GM12878 (cell line): ENCODE data around the gene SETD1B. TPM values are rescaled to one million over a fixed set of nuclear protein-coding genes. Genes with fewer than 3 reads are reported as not detected.
A peak's percentile ranks its signal among the peaks of the same experiment; 100 is the strongest.

Experiments used
- ATAC-seq: fragments of 200-7000 bp; cut with Tn5 transposase; 3 replicates; pipeline ENCODE4 v1.9.1; 2020; ENCODE audit warnings: mild to moderate bottlenecking, moderate library complexity
- Bru-seq: library from RNA; stranded (reverse); fragments of 400-500 nt; gene quantifications from one replicate; lab custom pipeline; 2021; lab: Mats Ljungman, UMichigan
- BruChase-seq, 2 experiments: library from RNA; stranded (reverse); fragments of 400-500 nt; gene quantifications; one replicate each; lab custom pipeline; 2021; lab: Mats Ljungman, UMichigan
- BruUV-seq: library from RNA; stranded (reverse); fragments of 400-500 nt; replicated peaks from 2 replicates; lab custom pipeline; 2021; lab: Mats Ljungman, UMichigan
- CTCF ChIA-PET: fragments of 300-600 bp; sonication (Branson Sonifier 250); formaldehyde crosslinking; extraction: SDS; loops from one replicate; lab custom pipeline; 2021; ENCODE audit warnings: inconsistent platforms; lab: Yijun Ruan, JAX
- POLR2A ChIA-PET: fragments of 350-600 bp; formaldehyde crosslinking; extraction: SDS; loops from one replicate; lab custom pipeline; 2021; ENCODE audit warnings: inconsistent platforms; lab: Charles Lee
- RAD21 ChIA-PET: fragments of 300-600 bp; sonication (Branson Sonifier 250); formaldehyde crosslinking; loops from one replicate; lab custom pipeline; 2023; ENCODE audit warnings: antibody characterized with exemption; ENCODE audit not compliant: unreplicated experiment; lab: Charles Lee
- SMC1A ChIA-PET: fragments of 300-600 bp; sonication (Branson Sonifier 250); formaldehyde crosslinking; loops from one replicate; lab custom pipeline; 2023; ENCODE audit not compliant: unreplicated experiment, uncharacterized antibody; lab: Charles Lee
- DNase-seq: peaks from one replicate; pipeline ENCODE4 v3.0.0-alpha.2; 2011; ENCODE audit warnings: low read depth, low spot score
- FAIRE-seq: peaks from 3 replicates; lab custom pipeline; 2011; peaks lifted over from hg19 to GRCh38; lab: Jason Lieb, UNC
- H2AFZ ChIP-seq: 2 replicates; pipeline ENCODE4 v1.6.0; 2011; ENCODE audit warnings: low read depth, low read length, control low read depth; ENCODE audit not compliant: control insufficient read depth
- H3K27ac ChIP-seq: 2 replicates; pipeline ENCODE4 v1.5.1; 2011; ENCODE audit warnings: control low read depth; ENCODE audit not compliant: control insufficient read depth, insufficient read depth
- H3K27me3 ChIP-seq, 2 experiments: replicated peaks in 1 of 2; 2 replicates each; pipeline versions ENCODE4 v1.6.0 to v1.6.1; 2011; ENCODE audit warnings: low read length in 1 of 2; ENCODE audit not compliant: control insufficient read depth in 2 of 2, insufficient read depth in 2 of 2
- H3K36me3 ChIP-seq, 2 experiments: 2 replicates each; pipeline ENCODE4 v1.5.1; 2011; ENCODE audit warnings: low read length in 1 of 2; ENCODE audit not compliant: control insufficient read depth in 2 of 2, insufficient read depth in 2 of 2
- H3K4me1 ChIP-seq: 2 replicates; pipeline ENCODE4 v1.6.1; 2011; ENCODE audit warnings: mild to moderate bottlenecking, low read length, moderate library complexity, mixed read lengths; ENCODE audit not compliant: control insufficient read depth, insufficient read depth
- H3K4me2 ChIP-seq: 2 replicates; pipeline ENCODE4 v1.6.0; 2011; ENCODE audit warnings: control low read depth; ENCODE audit not compliant: control insufficient read depth, insufficient read depth
- H3K4me3 ChIP-seq: fragments of 200-600 bp; sonication (generic); 2 replicates; pipeline ENCODE4 v1.5.1; 2016
- H3K79me2 ChIP-seq: 2 replicates; pipeline ENCODE4 v1.6.0; 2011; ENCODE audit warnings: low read length; ENCODE audit not compliant: control insufficient read depth, insufficient read depth
- H3K9ac ChIP-seq: 2 replicates; pipeline ENCODE4 v1.8.0; 2011; ENCODE audit warnings: low read length, control low read depth, mixed read lengths; ENCODE audit not compliant: control insufficient read depth, insufficient read depth
- H3K9me3 ChIP-seq: replicated peaks from 3 replicates; pipeline ENCODE4 v1.5.1; 2011; ENCODE audit warnings: mild to moderate bottlenecking, low read length; ENCODE audit not compliant: control insufficient read depth, insufficient read depth
- H4K20me1 ChIP-seq: 2 replicates; pipeline ENCODE4 v1.6.0; 2011; ENCODE audit not compliant: control insufficient read depth, insufficient read depth
- BACH1 ChIP-seq: fragments of 450-650 bp; IDR thresholded peaks from 2 replicates; pipeline ENCODE4 v1.6.1; 2017; ENCODE audit warnings: mild to moderate bottlenecking, borderline replicate concordance
- CBFB ChIP-seq: IDR thresholded peaks from 2 replicates; pipeline ENCODE4 v1.6.1; 2016; ENCODE audit warnings: antibody characterized with exemption, low read depth
- CHD4 ChIP-seq: fragments of 200-600 bp; sonication (generic); IDR thresholded peaks from 2 replicates; pipeline ENCODE4 v1.6.1; 2016; ENCODE audit warnings: mild to moderate bottlenecking
- CREM ChIP-seq: IDR thresholded peaks from 2 replicates; pipeline ENCODE4 v1.6.1; 2014; ENCODE audit warnings: antibody characterized with exemption, low read depth
- FOS ChIP-seq: IDR thresholded peaks from 3 replicates; pipeline ENCODE4 v1.6.1; 2011; ENCODE audit warnings: borderline replicate concordance; ENCODE audit not compliant: insufficient read length; ENCODE audit errors: extremely low read depth
- GABPA ChIP-seq: IDR thresholded peaks from 2 replicates; pipeline ENCODE4 v1.6.1; 2014; ENCODE audit warnings: antibody characterized with exemption, low read depth, mild to moderate bottlenecking, inconsistent platforms
- HDAC2 ChIP-seq: fragments of 200-600 bp; sonication (generic); IDR thresholded peaks from 2 replicates; pipeline ENCODE4 v1.6.1; 2017
- IKZF1 ChIP-seq: fragments of 450-650 bp; conservative IDR thresholded peaks from 2 replicates; pipeline ENCODE4 v1.6.1; 2017; ENCODE audit warnings: antibody characterized with exemption, mild to moderate bottlenecking
- MEF2A ChIP-seq: IDR thresholded peaks from 2 replicates; pipeline ENCODE4 v1.6.1; 2011; ENCODE audit warnings: low read depth, mild to moderate bottlenecking, low read length, moderate library complexity; ENCODE audit not compliant: insufficient read depth
- NFXL1 ChIP-seq: fragments of 450-650 bp; IDR thresholded peaks from 2 replicates; pipeline ENCODE4 v1.6.1; 2017; ENCODE audit warnings: antibody characterized with exemption, mild to moderate bottlenecking, borderline replicate concordance
- NR2F1 ChIP-seq: fragments of 450-650 bp; conservative IDR thresholded peaks from 2 replicates; pipeline ENCODE4 v1.6.1; 2017; ENCODE audit warnings: mild to moderate bottlenecking
- PAX8 ChIP-seq: fragments of 450-650 bp; IDR thresholded peaks from 2 replicates; pipeline ENCODE4 v1.6.1; 2017; ENCODE audit warnings: mild to moderate bottlenecking, moderate library complexity
- SMARCA5 ChIP-seq: fragments of 450-650 bp; IDR thresholded peaks from 2 replicates; pipeline ENCODE4 v1.6.1; 2017; ENCODE audit warnings: mild to moderate bottlenecking
- TBL1XR1 ChIP-seq: IDR thresholded peaks from 2 replicates; pipeline ENCODE4 v1.6.1; 2012; ENCODE audit warnings: low read depth, low read length, improper control_type of control experiment
- YBX1 ChIP-seq: fragments of 450-650 bp; IDR thresholded peaks from 2 replicates; pipeline ENCODE4 v1.6.1; 2016; ENCODE audit warnings: antibody characterized with exemption
- ZNF217 ChIP-seq: fragments of 450-650 bp; IDR thresholded peaks from 2 replicates; pipeline ENCODE4 v1.6.1; 2017; ENCODE audit warnings: antibody characterized with exemption, mild to moderate bottlenecking
- ZSCAN29 ChIP-seq: fragments of 450-650 bp; IDR thresholded peaks from 2 replicates; pipeline ENCODE4 v1.6.1; 2017; ENCODE audit warnings: mild to moderate bottlenecking, moderate library complexity
- WGBS: methylation state at CpG from one replicate; pipeline ENCODE4 v1.1.6; 2016; ENCODE audit warnings: low lambda C conversion rate; ENCODE audit not compliant: insufficient replicate concordance, insufficient coverage; ENCODE audit errors: missing lambda C conversion rate; 5-methylcytosine and 5-hydroxymethylcytosine counted together
- in situ Hi-C: fragments of 300-500 bp; cut with MboI; formaldehyde crosslinking; loops from 9 replicates; pipeline ENCODE4 v1.14.3; 2018; ENCODE audit warnings: mixed read lengths
- intact Hi-C: fragments of 100-400 bp; cut with micrococcal nuclease; formaldehyde crosslinking; loops from one replicate; pipeline ENCODE4 v1.14.2; 2022; ENCODE audit not compliant: unreplicated experiment
- long read RNA-seq, 2 experiments: library from polyadenylated mRNA; unstranded; transcript quantifications; one replicate each; pipeline ENCODE4 v2.0.0, GENCODE V29; 2019 to 2020
- polyA minus RNA-seq, 3 experiments: library from RNA; depleted of rRNA, polyadenylated mRNA; stranded (reverse); fragments of >200 nt; gene quantifications; 2 replicates each; pipeline ENCODE4 v1.2.3, GENCODE V29; 2011
- polyA plus RNA-seq, 11 experiments: library from polyadenylated mRNA; depleted of rRNA in 4 of 11; unstranded in 6 of 11; stranded (reverse) in 5 of 11; fragments of >200 nt; fragmentation: Nextera tagmentation in 4 of 11; fragmentation: Illumina TruSeq in 1 of 11; extraction: Ambion mirVana in 4 of 11; extraction: Trizol in 1 of 11; gene quantifications; 1 replicate in 1 of 11; 2 replicates in 10 of 11; pipeline versions ENCODE4 v1.2.1 to v1.2.3, GENCODE V29; 2011 to 2016; ENCODE audit warnings: inconsistent platforms in 2 of 11, missing spikeins in 2 of 11, low read depth in 1 of 11
- total RNA-seq, 4 experiments: library from RNA; depleted of rRNA in 3 of 4; stranded (reverse); fragments of >200 nt in 3 of 4; fragmentation: Illumina TruSeq in 1 of 4; extraction: Trizol in 1 of 4; gene quantifications; 2 replicates each; pipeline versions ENCODE4 v1.2.1 to v1.2.3, GENCODE V29; 2013 to 2021
- TF ChIP-seq, protein P1 (sequence below): fragments of 450-650 bp; IDR thresholded peaks from 2 replicates; pipeline ENCODE4 v1.6.1; 2016; ENCODE audit warnings: mild to moderate bottlenecking
- TF ChIP-seq, protein P2 (sequence below): fragments of 450-650 bp; conservative IDR thresholded peaks from 2 replicates; pipeline ENCODE4 v1.6.1; 2017; ENCODE audit warnings: mild to moderate bottlenecking, moderate library complexity

SETD1B gene
- 8.1 and 10.1 TPM in 2 replicates for total RNA-seq (2013; cell fraction: nucleolus; rRNA removed)
- total RNA-seq (2014; rRNA removed), result 1.8 and 2.1 TPM in 2 replicates
- total RNA-seq (2014; rRNA removed; fragmentation: Illumina TruSeq; extraction: Trizol), result 1.3 TPM in 2 replicates
- total RNA-seq (2021), result 15.5 and 17.3 TPM in 2 replicates
- 2.0 TPM for polyA plus RNA-seq (2011; ENCODE audit: low read depth)
- polyA plus RNA-seq (2011; rRNA removed), result 0.27 and 0.50 TPM in 2 replicates
- 0.67 and 0.76 TPM in 2 replicates for polyA plus RNA-seq (2011; cell fraction: cytosol; rRNA removed)
- polyA plus RNA-seq (2011; cell fraction: nucleus; rRNA removed), result 3.1 and 6.2 TPM in 2 replicates
- polyA plus RNA-seq (2012), result 4.3 and 5.9 TPM in 2 replicates
- 1.7 and 3.6 TPM in 2 replicates for polyA plus RNA-seq (2014; fragmentation: Illumina TruSeq; extraction: Trizol)
- polyA plus RNA-seq (2014; fragmentation: Nextera tagmentation; extraction: Ambion mirVana), result 1 to 10 TPM in 1 of 2 experiments, under 1 TPM in 1; 0.53 to 1.7 TPM
- 4.9 and 7.5 TPM in 2 replicates for polyA plus RNA-seq (2014; rRNA removed)
- polyA plus RNA-seq (2016; fragmentation: Nextera tagmentation; extraction: Ambion mirVana), result 1 to 10 TPM; 1.2 to 1.5 TPM
- 1.3 and 1.4 TPM in 2 replicates for polyA minus RNA-seq (2011; rRNA and poly(A)+ RNA removed)
- 2.3 and 3.3 TPM in 2 replicates for polyA minus RNA-seq (2011; cell fraction: cytosol; rRNA and poly(A)+ RNA removed)
- polyA minus RNA-seq (2011; cell fraction: nucleus; rRNA and poly(A)+ RNA removed), result 1.6 and 3.5 TPM in 2 replicates
- percentile 66 among the genes with signal in this experiment for Bru-seq, nascent RNA
- BruChase-seq, experiment 1, labeled RNA remaining after a 6-hour chase, result percentile 68 among the genes with signal in this experiment
- percentile 73 among the genes with signal in this experiment for BruChase-seq, experiment 2, labeled RNA remaining after a 2-hour chase
- long read RNA-seq, experiment 1, partial matches to known transcripts, result 1 of 2 reads
- long read RNA-seq, experiment 1, other reads (novel, unspliced or antisense), result 1 of 2 reads
- long read RNA-seq, experiment 2, partial matches to known transcripts, result 0 of 6 reads
- long read RNA-seq, experiment 2, other reads (novel, unspliced or antisense), result 6 of 6 reads

DNA sequence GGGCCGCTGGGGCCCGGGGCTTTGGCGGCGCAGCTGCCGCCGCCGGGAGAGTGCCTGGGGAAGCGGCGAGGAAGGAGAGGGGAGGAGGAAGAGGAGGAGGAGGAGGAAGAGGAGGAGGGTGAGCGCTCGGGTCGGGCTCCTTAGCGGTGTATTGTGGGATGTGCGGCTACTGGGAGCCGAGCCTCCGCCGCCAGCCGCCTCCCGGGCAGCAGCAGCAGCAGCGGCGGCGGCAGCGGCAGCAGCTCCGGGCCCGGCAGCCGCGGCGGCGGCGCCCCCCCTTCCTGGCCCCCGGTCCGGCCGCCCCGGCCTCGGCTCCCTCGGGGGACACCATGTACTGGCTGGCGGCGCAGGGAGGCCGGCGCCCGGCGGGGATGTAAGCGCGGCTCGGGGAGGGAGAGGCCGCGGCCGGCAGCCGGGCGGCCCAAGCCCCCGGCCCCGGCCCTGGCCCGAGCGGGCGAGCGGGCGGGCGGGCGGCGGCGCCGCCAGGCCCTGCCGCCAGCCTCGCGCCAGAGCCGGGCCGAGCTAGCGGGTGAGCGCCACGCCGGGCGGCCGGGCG is at the start of gene SETD1B:
TSS of gene SETD1B (plus strand) at position 149 of the 556 bp plus-strand sequence. CDS start 729 bp downstream, outside the sequence.
- Histone ChIP-seq H3K4me1 (peaks cover 20% of the 10 kb centered on the region), H3K4me2 (peak within 1 kb of the TSS; percentile 88), H3K9me3 (no peaks in the 10 kb centered on the region), H3K27ac (peak within 1 kb of the TSS; percentile 97), H4K20me1 (peaks cover 5% of the 10 kb centered on the region; the same call in 1 of the 2 replicates), H2AFZ (peak within 1 kb of the TSS; percentile 79), H3K9ac (peak within 1 kb of the TSS; percentile 100), H3K79me2 (peaks cover 72% of the 10 kb centered on the region), H3K36me3 (peaks cover 4 to 8% of the 10 kb centered on the region in 2 experiments), H3K4me3 (peak within 1 kb of the TSS; percentile 99), H3K27me3 (no peaks in the 10 kb centered on the region)
- POLR2A ChIA-PET, result interaction anchor here (0.6 to 10.1 kb wide), 5 partner anchors 11 to 1136 kb away, joined by 3 to 155 read pairs (median 11); partner anchors contain the start of genes PSMD9 and RHOF
- ATAC-seq, result peak; percentile 6
- DNase-seq, result no peak
- intact Hi-C loops, result loop anchor here (5.0 kb wide), 2 partner anchors 267 to 1428 kb away; partner anchors contain the start of genes MPHOSPH9 and MTRFR
- in situ Hi-C loops, result no loop called here
- RAD21 ChIA-PET, result interaction anchor here (1.0 to 13.1 kb wide), 3 partner anchors 9 to 84 kb away, joined by 3 to 395 read pairs (median 12); partner anchors contain the start of genes PSMD9 and RHOF
- CTCF ChIA-PET, result interaction anchor here (0.7 to 13.6 kb wide), 3 partner anchors 7 to 55 kb away, joined by 4 to 565 read pairs (median 5); partner anchors contain the start of gene RHOF
- no peak for FAIRE-seq
- BruUV-seq, result no TSS peak
- SMC1A ChIA-PET, result interaction anchor here (0.8 to 12.2 kb wide), 2 partner anchors 10 to 22 kb away, joined by 3 to 226 read pairs; partner anchors contain the start of gene RHOF
- WGBS, result 3% methylated on average over 24 of the region's 74 CpGs
- TF ChIP-seq, protein P1, sequence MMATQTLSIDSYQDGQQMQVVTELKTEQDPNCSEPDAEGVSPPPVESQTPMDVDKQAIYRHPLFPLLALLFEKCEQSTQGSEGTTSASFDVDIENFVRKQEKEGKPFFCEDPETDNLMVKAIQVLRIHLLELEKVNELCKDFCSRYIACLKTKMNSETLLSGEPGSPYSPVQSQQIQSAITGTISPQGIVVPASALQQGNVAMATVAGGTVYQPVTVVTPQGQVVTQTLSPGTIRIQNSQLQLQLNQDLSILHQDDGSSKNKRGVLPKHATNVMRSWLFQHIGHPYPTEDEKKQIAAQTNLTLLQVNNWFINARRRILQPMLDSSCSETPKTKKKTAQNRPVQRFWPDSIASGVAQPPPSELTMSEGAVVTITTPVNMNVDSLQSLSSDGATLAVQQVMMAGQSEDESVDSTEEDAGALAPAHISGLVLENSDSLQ, result no peak
- TF ChIP-seq ZNF217 (0 out of 2 replicates have a peak, but pooled peaks have one; percentile 28), CBFB (no peak), FOS (no peak), HDAC2 (no peak), CREM (no peak), NFXL1 (peak; percentile 99), YBX1 (no peak), BACH1 (no peak; the same call in 1 of the 2 replicates), PAX8 (no peak), MEF2A (no peak), NR2F1 (peak; percentile 28; the same call in 1 of the 2 replicates), SMARCA5 (no peak; the same call in 1 of the 2 replicates), ZSCAN29 (no peak; the same call in 1 of the 2 replicates), IKZF1 (peak; percentile 47), CHD4 (no peak), GABPA (no peak), TBL1XR1 (no peak)
- TF ChIP-seq, protein P2, sequence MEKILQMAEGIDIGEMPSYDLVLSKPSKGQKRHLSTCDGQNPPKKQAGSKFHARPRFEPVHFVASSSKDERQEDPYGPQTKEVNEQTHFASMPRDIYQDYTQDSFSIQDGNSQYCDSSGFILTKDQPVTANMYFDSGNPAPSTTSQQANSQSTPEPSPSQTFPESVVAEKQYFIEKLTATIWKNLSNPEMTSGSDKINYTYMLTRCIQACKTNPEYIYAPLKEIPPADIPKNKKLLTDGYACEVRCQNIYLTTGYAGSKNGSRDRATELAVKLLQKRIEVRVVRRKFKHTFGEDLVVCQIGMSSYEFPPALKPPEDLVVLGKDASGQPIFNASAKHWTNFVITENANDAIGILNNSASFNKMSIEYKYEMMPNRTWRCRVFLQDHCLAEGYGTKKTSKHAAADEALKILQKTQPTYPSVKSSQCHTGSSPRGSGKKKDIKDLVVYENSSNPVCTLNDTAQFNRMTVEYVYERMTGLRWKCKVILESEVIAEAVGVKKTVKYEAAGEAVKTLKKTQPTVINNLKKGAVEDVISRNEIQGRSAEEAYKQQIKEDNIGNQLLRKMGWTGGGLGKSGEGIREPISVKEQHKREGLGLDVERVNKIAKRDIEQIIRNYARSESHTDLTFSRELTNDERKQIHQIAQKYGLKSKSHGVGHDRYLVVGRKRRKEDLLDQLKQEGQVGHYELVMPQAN, result 0 out of 2 replicates have a peak, but pooled peaks have one; percentile 9
